ENCODE data around the gene FADS3.

FADS3 gene

DNA sequence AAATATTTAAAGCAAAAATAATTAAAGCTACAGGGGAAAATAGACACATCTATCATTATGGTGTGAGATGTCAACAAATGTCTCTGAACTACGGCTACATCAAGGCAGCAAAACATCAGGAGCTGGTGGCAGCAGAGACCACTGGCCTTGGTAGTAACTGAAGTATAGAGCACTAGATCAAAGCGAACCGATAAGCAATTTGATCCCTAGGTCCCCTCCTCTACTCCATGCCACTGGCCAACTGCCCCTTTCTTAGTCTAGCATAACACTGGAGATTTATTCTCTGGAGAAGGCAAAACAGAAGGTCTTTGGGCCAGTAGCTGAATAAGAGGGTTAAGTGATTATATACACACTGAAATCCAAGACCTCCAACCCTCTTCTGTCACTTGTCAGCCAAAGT is 39.6 kb upstream of the FADS3 start:
- H4K20me1 ChIP-seq (ENCODE audit: insufficient read depth, low read length): no peaks in the 10 kb centered on the region
- H3K9me3 ChIP-seq (ENCODE audit: low read length): peaks cover 2% of the 10 kb centered on the region; the same call in 1 of the 2 replicates
- H3F3A ChIP-seq (ENCODE audit: insufficient read depth, low read length): no peaks in the 10 kb centered on the region
- no peak overlapping the region for H3K4me2 ChIP-seq (ENCODE audit: low read length)
- no peaks in the 10 kb centered on the region; the same call in 1 of the 2 replicates for H3K27me3 ChIP-seq (ENCODE audit: insufficient read depth, low read length)
- no peaks in the 10 kb centered on the region for H3K9me2 ChIP-seq (ENCODE audit: low read depth, low read length)
- no peak overlapping the region for H3K27ac ChIP-seq (ENCODE audit: low read depth, low read length, poor library complexity, severe bottlenecking)
- no peak overlapping the region for H3K4me3 ChIP-seq (ENCODE audit: low read depth, low read length, poor library complexity, severe bottlenecking)
- H3K36me3 ChIP-seq (ENCODE audit: insufficient read depth, low read length): no peaks in the 10 kb centered on the region
- no peak overlapping the region for H2AFZ ChIP-seq (ENCODE audit: low read length)
- H3K4me1 ChIP-seq (ENCODE audit: insufficient read depth, low read length, severe bottlenecking): no peaks in the 10 kb centered on the region
- H3K9ac ChIP-seq (ENCODE audit: low read length): no peak overlapping the region
- no peaks in the 10 kb centered on the region for H3K79me2 ChIP-seq (ENCODE audit: insufficient read depth, low read length)
- TF ChIP-seq, protein P1, sequence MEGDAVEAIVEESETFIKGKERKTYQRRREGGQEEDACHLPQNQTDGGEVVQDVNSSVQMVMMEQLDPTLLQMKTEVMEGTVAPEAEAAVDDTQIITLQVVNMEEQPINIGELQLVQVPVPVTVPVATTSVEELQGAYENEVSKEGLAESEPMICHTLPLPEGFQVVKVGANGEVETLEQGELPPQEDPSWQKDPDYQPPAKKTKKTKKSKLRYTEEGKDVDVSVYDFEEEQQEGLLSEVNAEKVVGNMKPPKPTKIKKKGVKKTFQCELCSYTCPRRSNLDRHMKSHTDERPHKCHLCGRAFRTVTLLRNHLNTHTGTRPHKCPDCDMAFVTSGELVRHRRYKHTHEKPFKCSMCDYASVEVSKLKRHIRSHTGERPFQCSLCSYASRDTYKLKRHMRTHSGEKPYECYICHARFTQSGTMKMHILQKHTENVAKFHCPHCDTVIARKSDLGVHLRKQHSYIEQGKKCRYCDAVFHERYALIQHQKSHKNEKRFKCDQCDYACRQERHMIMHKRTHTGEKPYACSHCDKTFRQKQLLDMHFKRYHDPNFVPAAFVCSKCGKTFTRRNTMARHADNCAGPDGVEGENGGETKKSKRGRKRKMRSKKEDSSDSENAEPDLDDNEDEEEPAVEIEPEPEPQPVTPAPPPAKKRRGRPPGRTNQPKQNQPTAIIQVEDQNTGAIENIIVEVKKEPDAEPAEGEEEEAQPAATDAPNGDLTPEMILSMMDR (IDR thresholded peaks at IDR 0.05; ENCODE audit: low read length): no peak
- TF ChIP-seq EZH2 (IDR thresholded peaks at IDR 0.05; ENCODE audit: borderline replicate concordance, low read length): no peak

DNA sequence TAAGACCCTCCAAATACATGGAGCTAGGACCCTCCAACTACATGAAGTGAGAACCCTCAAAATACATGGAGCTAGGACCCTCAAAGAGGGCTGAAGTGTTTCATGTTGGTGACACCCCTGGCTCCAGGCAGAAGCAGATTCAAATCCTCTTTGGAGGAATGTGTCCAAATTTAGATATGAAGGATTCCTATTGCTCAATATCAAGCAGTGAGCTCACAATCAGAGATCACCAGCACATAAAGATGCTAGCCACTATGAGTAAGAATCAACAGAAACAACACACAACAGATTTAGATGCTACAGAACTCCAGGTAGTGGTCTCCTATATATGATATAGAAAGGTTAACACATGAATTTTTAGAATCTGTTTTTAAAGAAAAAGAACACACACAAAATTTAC is 37.3 kb upstream of the FADS3 start:
- Histone ChIP-seq H3K27me3 (ENCODE audit: insufficient read depth, low read length) (no peaks in the 10 kb centered on the region; the same call in 1 of the 2 replicates), H3K9me2 (ENCODE audit: low read depth, low read length) (no peaks in the 10 kb centered on the region), H3K4me3 (ENCODE audit: low read depth, low read length, poor library complexity, severe bottlenecking) (no peak overlapping the region), H3K27ac (ENCODE audit: low read depth, low read length, poor library complexity, severe bottlenecking) (no peak overlapping the region), H3K9ac (ENCODE audit: low read length) (no peak overlapping the region), H3K4me1 (ENCODE audit: insufficient read depth, low read length, severe bottlenecking) (no peaks in the 10 kb centered on the region), H3K79me2 (ENCODE audit: insufficient read depth, low read length) (no peaks in the 10 kb centered on the region), H4K20me1 (ENCODE audit: insufficient read depth, low read length) (no peaks in the 10 kb centered on the region), H3K36me3 (ENCODE audit: insufficient read depth, low read length) (no peaks in the 10 kb centered on the region), H3K4me2 (ENCODE audit: low read length) (no peak overlapping the region), H2AFZ (ENCODE audit: low read length) (no peak overlapping the region), H3F3A (ENCODE audit: insufficient read depth, low read length) (no peaks in the 10 kb centered on the region), H3K9me3 (ENCODE audit: low read length) (peaks cover 2% of the 10 kb centered on the region; the same call in 1 of the 2 replicates)
- TF ChIP-seq, protein P1 (IDR thresholded peaks at IDR 0.05; ENCODE audit: low read length): no peak
- TF ChIP-seq EZH2 (IDR thresholded peaks at IDR 0.05; ENCODE audit: borderline replicate concordance, low read length): no peak

DNA sequence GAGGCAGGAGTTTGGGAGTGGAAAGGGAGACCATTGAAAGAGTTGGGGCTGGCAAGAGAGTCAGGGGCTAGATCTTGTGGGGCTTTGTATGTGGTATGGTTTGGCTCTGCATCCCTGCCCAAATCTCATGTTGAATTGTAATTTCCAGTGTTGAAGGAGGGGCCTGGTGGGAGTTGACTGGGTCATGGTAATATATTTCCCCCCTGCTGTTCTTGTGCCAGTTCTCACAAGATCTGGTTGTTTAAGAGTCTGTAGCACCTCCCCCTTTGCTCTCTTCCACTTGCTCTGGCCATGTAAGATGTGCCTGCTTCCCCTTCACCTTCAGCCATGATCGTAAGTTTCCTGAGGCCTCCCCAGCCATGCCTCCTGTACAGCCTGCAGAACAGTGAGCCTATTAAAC is 36.2 kb upstream of the FADS3 start:
- Histone ChIP-seq H3K9ac (ENCODE audit: low read length) (no peak overlapping the region), H3K36me3 (ENCODE audit: insufficient read depth, low read length) (no peaks in the 10 kb centered on the region), H4K20me1 (ENCODE audit: insufficient read depth, low read length) (no peaks in the 10 kb centered on the region), H2AFZ (ENCODE audit: low read length) (no peak overlapping the region), H3K4me3 (ENCODE audit: low read depth, low read length, poor library complexity, severe bottlenecking) (no peak overlapping the region), H3K79me2 (ENCODE audit: insufficient read depth, low read length) (no peaks in the 10 kb centered on the region), H3K27me3 (ENCODE audit: insufficient read depth, low read length) (no peaks in the 10 kb centered on the region; the same call in 1 of the 2 replicates), H3K9me3 (ENCODE audit: low read length) (no peaks in the 10 kb centered on the region), H3K27ac (ENCODE audit: low read depth, low read length, poor library complexity, severe bottlenecking) (no peak overlapping the region), H3K9me2 (ENCODE audit: low read depth, low read length) (no peaks in the 10 kb centered on the region), H3K4me2 (ENCODE audit: low read length) (no peak overlapping the region), H3K4me1 (ENCODE audit: insufficient read depth, low read length, severe bottlenecking) (no peaks in the 10 kb centered on the region), H3F3A (ENCODE audit: insufficient read depth, low read length) (no peaks in the 10 kb centered on the region)
- no peak for TF ChIP-seq EZH2 (IDR thresholded peaks at IDR 0.05; ENCODE audit: borderline replicate concordance, low read length)
- TF ChIP-seq, protein P1 (IDR thresholded peaks at IDR 0.05; ENCODE audit: low read length): no peak
